ENCODE results near the gene PFN4.

The PFN4 gene

GRCh38 chr2:24163601-24164000, 40.5 kb upstream of the PFN4 start:
- no peak for TF ChIP-seq EZH2 (optimal IDR thresholded peaks at IDR 0.05; ENCODE audit: low read depth, low read length)
- TF ChIP-seq, protein P1, sequence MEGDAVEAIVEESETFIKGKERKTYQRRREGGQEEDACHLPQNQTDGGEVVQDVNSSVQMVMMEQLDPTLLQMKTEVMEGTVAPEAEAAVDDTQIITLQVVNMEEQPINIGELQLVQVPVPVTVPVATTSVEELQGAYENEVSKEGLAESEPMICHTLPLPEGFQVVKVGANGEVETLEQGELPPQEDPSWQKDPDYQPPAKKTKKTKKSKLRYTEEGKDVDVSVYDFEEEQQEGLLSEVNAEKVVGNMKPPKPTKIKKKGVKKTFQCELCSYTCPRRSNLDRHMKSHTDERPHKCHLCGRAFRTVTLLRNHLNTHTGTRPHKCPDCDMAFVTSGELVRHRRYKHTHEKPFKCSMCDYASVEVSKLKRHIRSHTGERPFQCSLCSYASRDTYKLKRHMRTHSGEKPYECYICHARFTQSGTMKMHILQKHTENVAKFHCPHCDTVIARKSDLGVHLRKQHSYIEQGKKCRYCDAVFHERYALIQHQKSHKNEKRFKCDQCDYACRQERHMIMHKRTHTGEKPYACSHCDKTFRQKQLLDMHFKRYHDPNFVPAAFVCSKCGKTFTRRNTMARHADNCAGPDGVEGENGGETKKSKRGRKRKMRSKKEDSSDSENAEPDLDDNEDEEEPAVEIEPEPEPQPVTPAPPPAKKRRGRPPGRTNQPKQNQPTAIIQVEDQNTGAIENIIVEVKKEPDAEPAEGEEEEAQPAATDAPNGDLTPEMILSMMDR (IDR thresholded peaks at IDR 0.05; ENCODE audit: low read length) = no peak
- no peak for TF ChIP-seq EZH2phosphoT487 (IDR thresholded peaks at IDR 0.05; ENCODE audit: low read length)
- Histone ChIP-seq H3K9ac (ENCODE audit: low read length) (no peak overlapping the region), H2AFZ (ENCODE audit: low read length) (no peak overlapping the region), H4K20me1 (ENCODE audit: insufficient read depth, low read length) (no peaks in the 10 kb centered on the region), H3K9me3 (replicated peaks; ENCODE audit: insufficient read depth, low read length) (no peaks in the 10 kb centered on the region), H3K4me3 (ENCODE audit: low read length) (no peak overlapping the region), H3K4me1 (ENCODE audit: low read length) (no peaks in the 10 kb centered on the region), H3K9me2 (replicated peaks; ENCODE audit: insufficient read depth, low read length) (no peaks in the 10 kb centered on the region), H3K27me3 (replicated peaks; ENCODE audit: insufficient read depth, low read length) (no peaks in the 10 kb centered on the region), H3K27ac (ENCODE audit: low read length) (no peak overlapping the region), H3K36me3 (replicated peaks; ENCODE audit: insufficient read depth, low read length) (no peaks in the 10 kb centered on the region), H3F3A (ENCODE audit: insufficient read depth, low read length) (no peaks in the 10 kb centered on the region), H3K79me2 (ENCODE audit: low read length) (no peaks in the 10 kb centered on the region), H3K4me2 (ENCODE audit: low read depth, low read length) (no peak overlapping the region)
- DNase-seq = no peak

- H3K79me2 ChIP-seq (ENCODE audit: low read length) = no peaks in the 10 kb centered on the region
- DNase-seq = no peak
- H3K9ac ChIP-seq (ENCODE audit: low read length) = no peak overlapping the region
- H3K27ac ChIP-seq (ENCODE audit: low read length) = no peak overlapping the region
- H3K4me2 ChIP-seq (ENCODE audit: low read depth, low read length) = no peak overlapping the region
- no peaks in the 10 kb centered on the region for H3K9me3 ChIP-seq (replicated peaks; ENCODE audit: insufficient read depth, low read length)
- no peak overlapping the region for H2AFZ ChIP-seq (ENCODE audit: low read length)
- H3K9me2 ChIP-seq (replicated peaks; ENCODE audit: insufficient read depth, low read length) = no peaks in the 10 kb centered on the region
- no peak for TF ChIP-seq EZH2phosphoT487 (IDR thresholded peaks at IDR 0.05; ENCODE audit: low read length)
- TF ChIP-seq, protein P1 (IDR thresholded peaks at IDR 0.05; ENCODE audit: low read length) = no peak
- TF ChIP-seq EZH2 (optimal IDR thresholded peaks at IDR 0.05; ENCODE audit: low read depth, low read length) = no peak
- H3K27me3 ChIP-seq (replicated peaks; ENCODE audit: insufficient read depth, low read length) = no peaks in the 10 kb centered on the region
- no peak overlapping the region for H3K4me3 ChIP-seq (ENCODE audit: low read length)
- H3K36me3 ChIP-seq (replicated peaks; ENCODE audit: insufficient read depth, low read length) = no peaks in the 10 kb centered on the region
- H3K4me1 ChIP-seq (ENCODE audit: low read length) = no peaks in the 10 kb centered on the region
- H3F3A ChIP-seq (ENCODE audit: insufficient read depth, low read length) = no peaks in the 10 kb centered on the region
- no peaks in the 10 kb centered on the region for H4K20me1 ChIP-seq (ENCODE audit: insufficient read depth, low read length)
These were observed 40.1 kb upstream of the PFN4 start for GRCh38 chr2:24163186-24163585.

GRCh38 chr2:24162494-24162893, 39.4 kb upstream of the PFN4 start:
- Histone ChIP-seq H3K4me2 (ENCODE audit: low read depth, low read length) (no peak overlapping the region), H3K27me3 (replicated peaks; ENCODE audit: insufficient read depth, low read length) (no peaks in the 10 kb centered on the region), H3K79me2 (ENCODE audit: low read length) (no peaks in the 10 kb centered on the region), H3F3A (ENCODE audit: insufficient read depth, low read length) (no peaks in the 10 kb centered on the region), H3K9ac (ENCODE audit: low read length) (no peak overlapping the region), H3K9me3 (replicated peaks; ENCODE audit: insufficient read depth, low read length) (no peaks in the 10 kb centered on the region), H3K27ac (ENCODE audit: low read length) (no peak overlapping the region), H3K4me3 (ENCODE audit: low read length) (no peak overlapping the region), H2AFZ (ENCODE audit: low read length) (no peak overlapping the region), H4K20me1 (ENCODE audit: insufficient read depth, low read length) (no peaks in the 10 kb centered on the region), H3K9me2 (replicated peaks; ENCODE audit: insufficient read depth, low read length) (no peaks in the 10 kb centered on the region), H3K4me1 (ENCODE audit: low read length) (no peaks in the 10 kb centered on the region), H3K36me3 (replicated peaks; ENCODE audit: insufficient read depth, low read length) (no peaks in the 10 kb centered on the region)
- TF ChIP-seq EZH2 (optimal IDR thresholded peaks at IDR 0.05; ENCODE audit: low read depth, low read length) (no peak), EZH2phosphoT487 (IDR thresholded peaks at IDR 0.05; ENCODE audit: low read length) (no peak)
- TF ChIP-seq, protein P1 (IDR thresholded peaks at IDR 0.05; ENCODE audit: low read length) = no peak
- DNase-seq = no peak

Data from MM.1S (cell line).